Panc1 (cell line): ENCODE results near the gene MGST2. TPM values are rescaled to one million over a fixed set of nuclear protein-coding genes. Genes with fewer than 3 reads are reported as not detected.

Experiments
- ATAC-seq: fragments of 200-7000 bp; cut with Tn5 transposase; 2 replicates; pipeline ENCODE4 v1.9.1; 2020; ENCODE audit warnings: mild to moderate bottlenecking, moderate library complexity
- BruUV-seq: library from RNA; stranded (reverse); fragments of 400-500 nt; replicated peaks from 2 replicates; lab custom pipeline; 2021; lab: Mats Ljungman, UMichigan
- CTCF ChIA-PET: fragments of 300-600 bp; sonication (Branson Sonifier 250); formaldehyde crosslinking; loops from one replicate; lab custom pipeline; 2022; ENCODE audit warnings: antibody characterized with exemption; lab: Charles Lee
- POLR2A ChIA-PET: fragments of 300-600 bp; sonication (Branson Sonifier 250); formaldehyde crosslinking; loops from one replicate; lab custom pipeline; 2022; ENCODE audit warnings: antibody characterized with exemption; lab: Charles Lee
- DNase-seq: peaks from one replicate; pipeline ENCODE4 v3.0.0-alpha.2; 2010; ENCODE audit warnings: low read depth, low spot score
- H3K27ac ChIP-seq: 2 replicates; pipeline ENCODE4 v1.5.1; 2011; ENCODE audit warnings: mild to moderate bottlenecking, low read length, inconsistent platforms
- H3K27me3 ChIP-seq: fragments of 200-500 bp; sonication (Bioruptor generic); 2 replicates; pipeline ENCODE4 v1.6.0; 2014; ENCODE audit warnings: low read length, inconsistent platforms; ENCODE audit not compliant: control insufficient read depth, insufficient read depth
- H3K36me3 ChIP-seq: fragments of 200-500 bp; sonication (Bioruptor generic); 2 replicates; pipeline ENCODE4 v1.5.1; 2014; ENCODE audit warnings: inconsistent platforms, mild to moderate bottlenecking, low read length, moderate library complexity; ENCODE audit not compliant: control insufficient read depth, insufficient read depth
- H3K4me1 ChIP-seq: 2 replicates; pipeline ENCODE4 v1.5.1; 2011; ENCODE audit warnings: inconsistent platforms, mild to moderate bottlenecking, low read length, moderate library complexity; ENCODE audit not compliant: control insufficient read depth, insufficient read depth
- H3K4me3 ChIP-seq, 2 experiments: 2 replicates each; pipeline ENCODE4 v1.5.1; 2011 to 2012; ENCODE audit warnings: low read depth in 2 of 2, low read length in 2 of 2, mild to moderate bottlenecking in 2 of 2, inconsistent platforms in 1 of 2, moderate library complexity in 1 of 2
- H3K9me3 ChIP-seq: fragments of 200-500 bp; sonication (Bioruptor generic); 2 replicates; pipeline ENCODE4 v1.5.1; 2014; ENCODE audit warnings: low read depth, mild to moderate bottlenecking, inconsistent platforms, low read length, moderate library complexity; ENCODE audit not compliant: control insufficient read depth, insufficient read depth
- CTCF ChIP-seq: fragments of 450-650 bp; IDR thresholded peaks from 2 replicates; pipeline ENCODE4 v1.5.1; 2017; ENCODE audit warnings: mild to moderate bottlenecking
- POLR2AphosphoS5 ChIP-seq: IDR thresholded peaks from 2 replicates; pipeline ENCODE4 v1.6.1; 2012; ENCODE audit warnings: mild to moderate bottlenecking, low read depth, low read length, moderate library complexity
- REST ChIP-seq, 2 experiments: IDR thresholded peaks; 2 replicates each; pipeline ENCODE4 v1.6.1; 2011 to 2012; ENCODE audit warnings: low read depth in 2 of 2, control low read depth in 1 of 2, low read length in 1 of 2, mild to moderate bottlenecking in 1 of 2, moderate library complexity in 1 of 2; ENCODE audit not compliant: insufficient read depth in 1 of 2
- SIN3A ChIP-seq: IDR thresholded peaks from 2 replicates; pipeline ENCODE4 v1.6.1; 2012; ENCODE audit warnings: low read depth, mild to moderate bottlenecking, low read length, moderate library complexity, borderline replicate concordance; ENCODE audit not compliant: insufficient read depth
- TCF7L2 ChIP-seq: IDR thresholded peaks from 2 replicates; pipeline ENCODE4 v1.6.1; 2011; ENCODE audit warnings: mild to moderate bottlenecking, low read depth, low read length, inconsistent platforms
- in situ Hi-C: cut with HindIII; loops from 2 replicates; pipeline ENCODE4 v1.10.0; 2016; ENCODE audit warnings: low sequenced_read_pairs, low pct_unique_long_range_greater_than_20kb
- intact Hi-C: fragments of 100-400 bp; cut with micrococcal nuclease; formaldehyde crosslinking; loops from one replicate; pipeline ENCODE4 v1.10.0; 2022; ENCODE audit not compliant: unreplicated experiment
- total RNA-seq: library from RNA; stranded (reverse); gene quantifications from one replicate; pipeline ENCODE4 v1.2.1, GENCODE V29; 2021; ENCODE audit not compliant: unreplicated experiment

MGST2 gene
- total RNA-seq, 1 experiment from 2014 or later = 17.4 TPM

- ATAC-seq (0 out of 2 replicates have a peak, but pooled peaks have one; percentile 30), DNase-seq (no peak)
- peaks cover 5% of the 10 kb centered on the region; the same call in 1 of the 2 replicates for H3K4me1 ChIP-seq
- ChIA-PET CTCF (interaction anchor here (0.6 kb wide), 1 partner anchor 42 kb away, joined by 3 read pairs; no protein-coding TSS in a partner anchor), POLR2A (no interaction called here)
- no peaks in the 10 kb centered on the region for H3K9me3 ChIP-seq
- in situ Hi-C loops = no loop called here
- TF ChIP-seq POLR2AphosphoS5 (no peak), SIN3A (no peak), TCF7L2 (no peak), REST (IDR thresholded peaks at IDR 0.05; ENCODE audit: insufficient read depth in 1 of 2, low read depth in 2 of 2, low read length in 1 of 2) (no peak), CTCF (no peak)
- no peaks in the 10 kb centered on the region for H3K36me3 ChIP-seq
- H3K4me3 ChIP-seq = no peak overlapping the region
- H3K27me3 ChIP-seq = no peaks in the 10 kb centered on the region
- intact Hi-C loops = no loop called here
- BruUV-seq = no TSS peak
- no peak overlapping the region for H3K27ac ChIP-seq
Observed at GRCh38 chr4:139740531-139741041, 75.0 kb downstream of the MGST2 start.

- Histone ChIP-seq H3K27me3 (no peaks in the 10 kb centered on the region), H3K4me1 (peaks cover 5% of the 10 kb centered on the region; the same call in 1 of the 2 replicates), H3K4me3 (no peak overlapping the region), H3K9me3 (no peaks in the 10 kb centered on the region), H3K27ac (no peak overlapping the region), H3K36me3 (no peaks in the 10 kb centered on the region)
- in situ Hi-C loops (no loop called here), intact Hi-C loops (no loop called here)
- TF ChIP-seq TCF7L2 (no peak), CTCF (no peak), POLR2AphosphoS5 (no peak), SIN3A (no peak), REST (IDR thresholded peaks at IDR 0.05; ENCODE audit: insufficient read depth in 1 of 2, low read depth in 2 of 2, low read length in 1 of 2) (no peak)
- ATAC-seq (no peak), DNase-seq (no peak)
- ChIA-PET POLR2A (no interaction called here), CTCF (interaction anchor here (0.5 kb wide), 2 partner anchors 104 to 526 kb away, joined by 3 read pairs; no protein-coding TSS in a partner anchor)
- no TSS peak for BruUV-seq
Observed at GRCh38 chr4:139743027-139743426, 77.4 kb downstream of the MGST2 start.
